HL-60 (cell line): ENCODE data around the gene RHOD.

Source experiments
- DNase-seq, 2 experiments: peaks; one replicate each; pipeline ENCODE4 v3.0.0-alpha.2; 2010 to 2020; ENCODE audit warnings: low read depth in 1 of 2, low spot score in 1 of 2
- H3K27ac ChIP-seq: fragments of 250-450 bp; sonication (Bioruptor Pico); replicated peaks from 2 replicates; pipeline ENCODE4 v1.5.1; 2020; ENCODE audit warnings: mild to moderate bottlenecking, moderate library complexity
- H3K27me3 ChIP-seq: fragments of 250-450 bp; sonication (Bioruptor Pico); 2 replicates; pipeline ENCODE4 v1.5.1; 2021; ENCODE audit warnings: mild to moderate bottlenecking, moderate library complexity; ENCODE audit not compliant: insufficient read depth, poor library complexity, severe bottlenecking
- H3K4me3 ChIP-seq: replicated peaks from 2 replicates; pipeline ENCODE4 v1.5.1; 2011; ENCODE audit warnings: mild to moderate bottlenecking, control low read depth, low read length; ENCODE audit not compliant: insufficient read depth
- GABPA ChIP-seq: IDR thresholded peaks from 2 replicates; pipeline ENCODE4 v1.6.1; 2012; ENCODE audit warnings: low read depth
- POLR2AphosphoS5 ChIP-seq: IDR thresholded peaks from 2 replicates; pipeline ENCODE4 v1.6.1; 2012; ENCODE audit warnings: low read depth
- REST ChIP-seq: IDR thresholded peaks from 2 replicates; pipeline ENCODE4 v1.6.1; 2012; ENCODE audit warnings: low read depth; ENCODE audit not compliant: insufficient replicate concordance
- SPI1 ChIP-seq: IDR thresholded peaks from 2 replicates; pipeline ENCODE4 v1.6.1; 2012; ENCODE audit warnings: low read depth, mild to moderate bottlenecking, borderline replicate concordance
- TF ChIP-seq, protein P1 (sequence below): IDR thresholded peaks from one replicate; pipeline ENCODE4 v1.5.1; 2011; ENCODE audit warnings: low read length, control low read depth, inconsistent platforms; ENCODE audit not compliant: insufficient read depth

Gene RHOD

DNA sequence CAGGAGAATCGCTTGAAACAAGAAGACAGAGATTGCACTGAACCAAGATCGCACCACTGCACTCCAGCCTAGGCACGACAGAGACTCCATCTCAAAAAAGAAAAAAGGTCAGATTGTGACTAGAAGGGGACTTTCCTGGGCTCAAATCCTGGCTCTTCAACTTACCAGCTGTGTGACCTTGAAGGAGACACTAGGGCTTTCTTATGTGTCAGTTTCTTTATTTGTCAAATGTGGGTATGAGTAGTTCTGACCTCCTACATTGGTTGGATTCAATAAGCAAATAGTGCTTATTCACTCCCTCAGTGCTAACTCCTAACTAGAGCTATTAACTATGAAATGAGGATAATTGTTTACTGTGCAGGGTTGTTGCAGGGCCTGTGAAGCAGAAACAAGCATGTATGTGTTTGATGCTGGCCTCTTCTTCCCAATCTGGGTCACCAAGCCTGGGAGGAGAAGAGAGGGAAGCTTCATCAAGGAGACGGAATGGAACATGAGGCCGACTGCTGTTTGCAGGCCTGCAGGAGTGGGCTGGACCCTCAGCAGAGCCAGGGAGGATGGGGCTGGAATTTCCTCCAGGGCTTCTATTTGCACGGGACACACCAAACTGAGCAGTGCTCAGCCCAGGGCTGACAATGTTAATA lies 22.5 kb downstream of the RHOD start:
- no peak for DNase-seq
- Histone ChIP-seq H3K4me3 (no peak overlapping the region), H3K27ac (no peak overlapping the region), H3K27me3 (no peaks in the 10 kb centered on the region)
- TF ChIP-seq POLR2AphosphoS5 (no peak), REST (no peak), GABPA (no peak), SPI1 (no peak)
- TF ChIP-seq, protein P1, sequence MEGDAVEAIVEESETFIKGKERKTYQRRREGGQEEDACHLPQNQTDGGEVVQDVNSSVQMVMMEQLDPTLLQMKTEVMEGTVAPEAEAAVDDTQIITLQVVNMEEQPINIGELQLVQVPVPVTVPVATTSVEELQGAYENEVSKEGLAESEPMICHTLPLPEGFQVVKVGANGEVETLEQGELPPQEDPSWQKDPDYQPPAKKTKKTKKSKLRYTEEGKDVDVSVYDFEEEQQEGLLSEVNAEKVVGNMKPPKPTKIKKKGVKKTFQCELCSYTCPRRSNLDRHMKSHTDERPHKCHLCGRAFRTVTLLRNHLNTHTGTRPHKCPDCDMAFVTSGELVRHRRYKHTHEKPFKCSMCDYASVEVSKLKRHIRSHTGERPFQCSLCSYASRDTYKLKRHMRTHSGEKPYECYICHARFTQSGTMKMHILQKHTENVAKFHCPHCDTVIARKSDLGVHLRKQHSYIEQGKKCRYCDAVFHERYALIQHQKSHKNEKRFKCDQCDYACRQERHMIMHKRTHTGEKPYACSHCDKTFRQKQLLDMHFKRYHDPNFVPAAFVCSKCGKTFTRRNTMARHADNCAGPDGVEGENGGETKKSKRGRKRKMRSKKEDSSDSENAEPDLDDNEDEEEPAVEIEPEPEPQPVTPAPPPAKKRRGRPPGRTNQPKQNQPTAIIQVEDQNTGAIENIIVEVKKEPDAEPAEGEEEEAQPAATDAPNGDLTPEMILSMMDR: no peak

DNA sequence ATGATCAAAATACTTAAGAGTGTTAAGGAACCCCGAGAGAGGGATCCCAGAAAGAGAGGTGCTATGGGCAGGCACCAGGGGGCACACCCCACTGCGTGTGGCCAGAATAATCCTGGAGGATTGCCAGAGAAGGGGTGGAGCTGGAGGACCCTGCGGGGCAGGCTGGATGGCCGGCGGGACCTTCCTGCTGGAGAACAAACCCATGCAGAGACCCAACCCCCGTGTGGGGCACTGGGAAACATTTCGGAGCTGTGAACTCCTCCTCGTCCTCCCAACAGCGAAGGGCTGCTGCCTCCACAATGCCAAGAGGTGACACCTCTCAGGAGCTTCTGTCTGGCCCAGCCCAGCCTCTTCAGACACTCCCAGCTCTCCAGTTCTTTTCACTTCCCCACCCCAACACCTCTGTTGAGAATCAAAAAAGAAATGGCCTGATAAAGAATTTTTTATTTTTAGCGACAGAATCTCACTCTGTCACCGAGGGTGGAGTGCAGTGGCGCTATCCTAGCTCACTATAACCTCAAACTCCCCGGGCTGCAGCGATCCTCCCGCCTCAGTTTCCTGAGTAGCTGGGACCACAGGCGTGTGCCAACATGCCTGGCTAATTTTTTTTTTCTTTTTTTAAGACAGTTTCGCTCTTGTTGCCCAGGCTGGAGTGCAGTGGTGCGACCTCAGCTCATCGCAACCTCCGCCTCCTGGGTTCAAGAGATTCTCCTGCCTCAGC lies 25.6 kb downstream of the RHOD start:
- Histone ChIP-seq H3K27me3 (no peaks in the 10 kb centered on the region), H3K4me3 (no peak overlapping the region), H3K27ac (no peak overlapping the region)
- TF ChIP-seq SPI1: no peak
- DNase-seq: peak in 1 of 2 experiments; percentile 29

- Histone ChIP-seq H3K27me3 (no peaks in the 10 kb centered on the region), H3K4me3 (no peak overlapping the region), H3K27ac (no peak overlapping the region)
- no peak for DNase-seq
- TF ChIP-seq GABPA (no peak), POLR2AphosphoS5 (no peak), SPI1 (no peak), REST (no peak)
- TF ChIP-seq, protein P1: no peak
These were observed 27.2 kb downstream of the RHOD start for GRCh38 chr11:67083786-67084366.

DNA sequence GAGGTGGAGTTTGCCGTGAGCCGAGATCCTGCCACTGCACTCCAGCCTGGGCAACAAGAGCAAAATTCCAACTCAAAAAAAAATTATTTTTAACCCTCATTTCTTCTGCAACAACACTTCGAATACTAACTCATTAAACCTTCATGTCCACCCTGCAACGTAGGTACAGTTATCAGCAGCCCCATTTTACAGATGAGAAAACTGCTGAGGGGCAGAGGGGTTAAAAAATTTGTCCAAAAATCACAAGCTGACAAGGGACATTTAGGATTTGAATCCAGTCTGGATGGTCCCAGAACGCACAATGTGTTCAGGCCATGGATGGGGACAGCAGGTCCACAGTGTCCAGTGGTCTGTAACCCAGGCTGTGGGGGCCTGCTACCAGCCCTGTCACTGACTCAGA lies 29.0 kb downstream of the RHOD start:
- Histone ChIP-seq H3K27me3 (no peaks in the 10 kb centered on the region), H3K4me3 (no peak overlapping the region), H3K27ac (no peak overlapping the region)
- TF ChIP-seq POLR2AphosphoS5 (no peak), SPI1 (no peak), REST (no peak), GABPA (no peak)
- TF ChIP-seq, protein P1: no peak
- no peak for DNase-seq
